Epithelial cell of proximal tubule (primary cell): ENCODE results near the gene RIPK3. TPM values are rescaled to one million over a fixed set of nuclear protein-coding genes. Genes with fewer than 3 reads are reported as not detected.

Experiments
- DNase-seq: peaks from one replicate; pipeline ENCODE4 v3.0.0-alpha.2; 2011; ENCODE audit warnings: low read depth
- H3K4me3 ChIP-seq: 2 replicates; pipeline ENCODE4 v1.5.1; 2011; ENCODE audit warnings: low read depth, mild to moderate bottlenecking, low read length
- total RNA-seq: library from RNA; depleted of rRNA; stranded (reverse); fragments of >200 nt; gene quantifications from 2 replicates; pipeline ENCODE4 v1.2.3, GENCODE V29; 2015
- TF ChIP-seq, protein P1 (sequence below): conservative IDR thresholded peaks from 2 replicates; pipeline ENCODE4 v1.5.1; 2012; ENCODE audit warnings: low read depth, mild to moderate bottlenecking, low read length

RIPK3 gene
- total RNA-seq, 1 donor from 2014 or later, result 7.6 TPM

DNA sequence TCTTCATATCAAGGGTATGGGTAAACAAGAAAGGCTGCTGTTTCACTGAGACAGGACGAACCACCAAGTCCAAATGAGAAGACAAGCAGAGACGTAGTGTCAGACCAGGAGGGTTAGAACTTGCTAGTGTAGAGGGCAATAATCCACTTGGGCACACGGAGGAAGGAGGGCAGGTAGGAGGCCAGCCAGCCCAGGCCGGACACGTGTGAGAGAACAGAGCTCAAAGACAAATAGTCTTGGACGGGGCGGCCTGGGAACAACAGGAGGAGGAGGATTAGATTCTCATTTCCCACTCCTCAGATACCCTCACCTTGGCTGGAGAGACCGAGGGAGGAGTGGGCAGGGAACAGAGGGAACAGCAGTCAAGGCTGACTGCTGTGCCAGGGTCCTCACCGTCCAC lies 49.0 kb downstream of the RIPK3 start:
- H3K4me3 ChIP-seq, result no peak overlapping the region
- TF ChIP-seq, protein P1, sequence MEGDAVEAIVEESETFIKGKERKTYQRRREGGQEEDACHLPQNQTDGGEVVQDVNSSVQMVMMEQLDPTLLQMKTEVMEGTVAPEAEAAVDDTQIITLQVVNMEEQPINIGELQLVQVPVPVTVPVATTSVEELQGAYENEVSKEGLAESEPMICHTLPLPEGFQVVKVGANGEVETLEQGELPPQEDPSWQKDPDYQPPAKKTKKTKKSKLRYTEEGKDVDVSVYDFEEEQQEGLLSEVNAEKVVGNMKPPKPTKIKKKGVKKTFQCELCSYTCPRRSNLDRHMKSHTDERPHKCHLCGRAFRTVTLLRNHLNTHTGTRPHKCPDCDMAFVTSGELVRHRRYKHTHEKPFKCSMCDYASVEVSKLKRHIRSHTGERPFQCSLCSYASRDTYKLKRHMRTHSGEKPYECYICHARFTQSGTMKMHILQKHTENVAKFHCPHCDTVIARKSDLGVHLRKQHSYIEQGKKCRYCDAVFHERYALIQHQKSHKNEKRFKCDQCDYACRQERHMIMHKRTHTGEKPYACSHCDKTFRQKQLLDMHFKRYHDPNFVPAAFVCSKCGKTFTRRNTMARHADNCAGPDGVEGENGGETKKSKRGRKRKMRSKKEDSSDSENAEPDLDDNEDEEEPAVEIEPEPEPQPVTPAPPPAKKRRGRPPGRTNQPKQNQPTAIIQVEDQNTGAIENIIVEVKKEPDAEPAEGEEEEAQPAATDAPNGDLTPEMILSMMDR, result no peak
- no peak for DNase-seq

DNA sequence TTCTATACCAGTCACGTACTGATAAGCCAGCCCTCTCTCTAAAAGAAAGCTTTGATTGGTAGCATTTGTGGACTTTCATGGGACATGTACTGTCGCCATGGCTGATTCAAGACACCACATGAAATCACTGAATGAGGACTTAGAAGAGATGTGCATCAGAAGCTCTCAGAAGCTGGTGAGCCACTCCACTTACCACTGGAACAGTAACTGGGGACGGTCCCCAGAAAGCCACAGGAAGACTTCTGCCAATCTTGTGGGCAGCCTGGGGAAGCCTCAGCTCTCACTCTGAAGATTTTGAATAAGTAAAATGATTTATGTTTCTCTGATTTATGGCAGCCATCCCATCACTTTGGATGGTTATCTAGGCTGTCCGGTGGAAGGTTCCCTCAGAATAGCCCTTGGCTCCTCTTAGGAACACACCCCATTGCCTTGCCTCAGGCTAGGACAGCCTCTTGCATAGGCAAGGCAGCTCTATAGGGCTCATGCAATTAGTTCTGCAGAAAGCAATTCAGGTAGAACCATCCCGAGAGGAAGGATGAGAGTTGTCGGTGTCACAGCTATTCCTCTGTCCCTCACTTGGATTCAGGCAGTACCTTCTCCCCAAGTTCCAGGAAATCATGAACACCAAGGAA lies 50.0 kb downstream of the RIPK3 start:
- DNase-seq, result no peak
- no peak overlapping the region for H3K4me3 ChIP-seq
- TF ChIP-seq, protein P1, result no peak

DNA sequence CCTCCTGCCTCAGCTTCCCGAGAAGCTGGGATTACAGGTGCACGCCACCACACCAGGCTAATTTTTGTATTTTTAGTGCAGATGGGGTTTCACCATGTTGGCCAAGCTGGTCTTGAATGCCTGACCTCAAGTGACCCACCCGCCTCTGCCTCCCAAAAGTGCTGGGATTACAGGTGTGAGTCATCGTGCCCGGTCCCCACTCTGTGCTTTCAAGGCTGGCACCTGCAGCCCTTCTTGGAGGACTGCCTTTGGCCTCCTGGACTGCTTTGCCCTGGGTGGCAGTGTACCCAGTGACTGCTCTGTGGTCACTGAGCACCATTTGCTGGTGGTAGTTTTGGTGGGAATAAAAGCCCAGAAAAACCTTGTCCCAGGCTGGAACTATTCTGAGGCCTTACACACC lies 52.8 kb downstream of the RIPK3 start:
- no peak overlapping the region for H3K4me3 ChIP-seq
- no peak for DNase-seq
- TF ChIP-seq, protein P1, result no peak

Other genes with a start within 250 kb of the RIPK3 start
- 40.0 and 47.7 TPM in 2 replicates for gene PCK2, start 245.7 kb downstream of the RIPK3 start, total RNA-seq
- 42.6 and 51.2 TPM in 2 replicates for gene DCAF11, start 225.2 kb downstream of the RIPK3 start, total RNA-seq
- 0.87 and 1.2 TPM in 2 replicates for gene NRL, start 225.0 kb downstream of the RIPK3 start, total RNA-seq
- not detected in 2 replicates for gene FITM1, start 209.3 kb downstream of the RIPK3 start, total RNA-seq
- gene PSME1, start 203.8 kb downstream of the RIPK3 start, total RNA-seq, result 266 and 385 TPM in 2 replicates
- 22.3 and 31.8 TPM in 2 replicates for gene EMC9, start 198.4 kb downstream of the RIPK3 start, total RNA-seq
- gene PSME2, start 193.4 kb downstream of the RIPK3 start, total RNA-seq, result 156 and 168 TPM in 2 replicates
- 42.3 and 79.4 TPM in 2 replicates for gene RNF31, start 192.5 kb downstream of the RIPK3 start, total RNA-seq
- 26.8 and 45.1 TPM in 2 replicates for gene IRF9, start 178.7 kb downstream of the RIPK3 start, total RNA-seq
- 122 and 158 TPM in 2 replicates for gene REC8, start 167.9 kb downstream of the RIPK3 start, total RNA-seq
- 60.4 and 102 TPM in 2 replicates for gene IPO4, start 151.2 kb downstream of the RIPK3 start, total RNA-seq
- 54.4 and 84.1 TPM in 2 replicates for gene TM9SF1, start 144.6 kb downstream of the RIPK3 start, total RNA-seq
- gene TSSK4, start 134.3 kb downstream of the RIPK3 start, total RNA-seq, result not detected in 2 replicates
- 42.8 and 88.4 TPM in 2 replicates for gene CHMP4A, start 126.5 kb downstream of the RIPK3 start, total RNA-seq
- 15.6 and 26.1 TPM in 2 replicates for gene MDP1, start 123.9 kb downstream of the RIPK3 start, total RNA-seq
- 219 and 220 TPM in 2 replicates for gene NEDD8, start 107.6 kb downstream of the RIPK3 start, total RNA-seq
- 64.2 and 136 TPM in 2 replicates for gene GMPR2, start 107.1 kb downstream of the RIPK3 start, total RNA-seq
- gene TINF2, start 97.4 kb downstream of the RIPK3 start, total RNA-seq, result 43.2 and 53.2 TPM in 2 replicates
- 0.63 and 0.94 TPM in 2 replicates for gene TGM1, start 76.8 kb downstream of the RIPK3 start, total RNA-seq
- 32.7 and 39.0 TPM in 2 replicates for gene RABGGTA, start 68.4 kb downstream of the RIPK3 start, total RNA-seq
- 25.7 and 26.4 TPM in 2 replicates for gene DHRS1, start 40.2 kb downstream of the RIPK3 start, total RNA-seq
- gene NOP9, start 40.1 kb downstream of the RIPK3 start, total RNA-seq, result 17.1 and 32.6 TPM in 2 replicates
- gene CIDEB, start 32.0 kb downstream of the RIPK3 start, total RNA-seq, result 2.0 and 3.6 TPM in 2 replicates
- gene LTB4R2, start 29.9 kb downstream of the RIPK3 start, total RNA-seq, result 1.3 and 2.7 TPM in 2 replicates
- gene LTB4R, start 28.5 kb downstream of the RIPK3 start, total RNA-seq, result 0.06 and 4.0 TPM in 2 replicates
- gene ADCY4, start 4.9 kb downstream of the RIPK3 start, total RNA-seq, result 1.6 and 8.0 TPM in 2 replicates
- gene NFATC4, start 28.2 kb upstream of the RIPK3 start, total RNA-seq, result 4.5 and 30.2 TPM in 2 replicates
- 3.4 and 6.2 TPM in 2 replicates for gene NYNRIN, start 59.0 kb upstream of the RIPK3 start, total RNA-seq
- gene CBLN3, start 89.7 kb upstream of the RIPK3 start, total RNA-seq, result 0.43 and 1.3 TPM in 2 replicates
- gene KHNYN, start 90.0 kb upstream of the RIPK3 start, total RNA-seq, result 38.3 and 41.6 TPM in 2 replicates
- gene SDR39U1, start 102.8 kb upstream of the RIPK3 start, total RNA-seq, result 27.4 and 36.9 TPM in 2 replicates
- not detected in 2 replicates for gene CMA1, start 168.3 kb upstream of the RIPK3 start, total RNA-seq
- gene CTSG, start 236.3 kb upstream of the RIPK3 start, total RNA-seq, result not detected in 2 replicates